NCI-H69 (cell line): ENCODE data around the gene SHMT2.

Source experiments
- DNase-seq: peaks from one replicate; lab custom pipeline; 2025; lab: John Stamatoyannopoulos, UW

Gene SHMT2

DNA sequence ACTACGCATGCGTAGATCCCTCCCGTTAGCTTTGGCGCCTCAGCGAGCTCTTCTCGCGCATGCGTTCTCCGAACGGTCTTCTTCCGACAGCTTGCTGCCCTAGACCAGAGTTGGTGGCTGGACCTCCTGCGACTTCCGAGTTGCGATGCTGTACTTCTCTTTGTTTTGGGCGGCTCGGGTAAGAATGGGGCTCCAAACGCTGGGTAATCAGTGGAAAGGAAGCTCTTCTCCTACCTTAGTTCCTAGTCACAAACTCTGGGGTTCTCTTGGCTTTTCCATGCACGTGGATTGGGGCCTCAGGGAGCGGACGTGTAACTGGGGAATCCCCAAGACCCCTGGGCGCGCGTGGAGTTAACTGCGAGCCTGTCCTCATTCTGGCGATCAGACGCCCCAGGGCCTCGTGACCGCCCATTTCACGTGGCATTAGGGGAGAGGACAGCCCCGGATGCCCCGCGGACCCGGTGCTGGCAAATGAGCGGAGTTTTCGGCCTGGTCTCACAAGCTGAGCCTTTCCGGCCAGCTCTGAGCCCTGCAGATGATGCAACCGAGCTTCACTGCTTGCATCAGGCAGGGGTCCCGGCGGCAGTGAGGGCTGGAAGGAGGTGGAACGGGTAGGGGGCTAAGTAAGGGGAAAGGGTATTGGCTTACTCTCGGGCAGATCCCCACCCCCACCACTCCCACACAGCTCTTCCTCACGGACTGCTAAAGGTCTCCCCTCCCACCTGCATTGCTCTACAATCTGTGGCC, at the start of gene SHMT2:
Gene SHMT2, plus strand, starts transcription at position 78 of the 747 bp plus-strand sequence. Its CDS starts 68 bp downstream, at position 146.
- peak; percentile 98 for DNase-seq

DNA sequence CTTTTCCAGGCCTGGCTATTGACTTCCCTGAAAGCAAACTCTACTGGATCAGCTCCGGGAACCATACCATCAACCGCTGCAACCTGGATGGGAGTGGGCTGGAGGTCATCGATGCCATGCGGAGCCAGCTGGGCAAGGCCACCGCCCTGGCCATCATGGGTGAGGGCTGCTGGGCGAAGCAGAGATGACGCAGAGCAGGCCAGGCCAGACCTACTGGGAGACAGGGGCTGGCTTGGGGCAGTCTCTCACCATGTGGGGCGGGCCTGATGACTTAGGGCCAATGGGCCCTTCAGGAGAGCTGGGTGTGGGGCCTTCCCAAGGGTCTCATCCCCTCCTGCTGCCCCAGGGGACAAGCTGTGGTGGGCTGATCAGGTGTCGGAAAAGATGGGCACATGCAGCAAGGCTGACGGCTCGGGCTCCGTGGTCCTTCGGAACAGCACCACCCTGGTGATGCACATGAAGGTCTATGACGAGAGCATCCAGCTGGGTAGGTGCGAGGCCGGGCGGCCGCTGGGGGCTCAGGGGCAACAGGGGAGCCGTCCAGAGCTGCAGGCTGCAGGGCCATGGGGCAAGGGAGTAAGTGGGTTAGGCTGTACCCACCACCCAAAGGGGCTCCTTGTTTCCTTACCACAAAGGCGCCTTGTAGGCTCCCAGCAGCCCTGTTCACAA, 49.1 kb upstream of the SHMT2 start:
- DNase-seq = no peak

DNA sequence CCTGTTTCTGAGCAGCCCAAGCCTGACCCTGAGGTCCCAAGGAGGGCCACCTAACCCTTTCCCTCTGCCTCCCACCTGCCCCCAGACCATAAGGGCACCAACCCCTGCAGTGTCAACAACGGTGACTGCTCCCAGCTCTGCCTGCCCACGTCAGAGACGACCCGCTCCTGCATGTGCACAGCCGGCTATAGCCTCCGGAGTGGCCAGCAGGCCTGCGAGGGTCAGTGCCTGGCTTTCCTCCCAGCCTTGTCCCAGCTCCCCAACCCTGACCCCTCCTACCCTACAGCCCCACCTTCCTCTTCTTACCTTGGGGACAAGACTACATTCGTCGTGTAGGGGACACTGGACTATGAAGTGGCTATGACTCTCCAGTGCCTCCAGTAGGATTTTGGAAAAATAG, 48.4 kb upstream of the SHMT2 start:
- DNase-seq = no peak

DNA sequence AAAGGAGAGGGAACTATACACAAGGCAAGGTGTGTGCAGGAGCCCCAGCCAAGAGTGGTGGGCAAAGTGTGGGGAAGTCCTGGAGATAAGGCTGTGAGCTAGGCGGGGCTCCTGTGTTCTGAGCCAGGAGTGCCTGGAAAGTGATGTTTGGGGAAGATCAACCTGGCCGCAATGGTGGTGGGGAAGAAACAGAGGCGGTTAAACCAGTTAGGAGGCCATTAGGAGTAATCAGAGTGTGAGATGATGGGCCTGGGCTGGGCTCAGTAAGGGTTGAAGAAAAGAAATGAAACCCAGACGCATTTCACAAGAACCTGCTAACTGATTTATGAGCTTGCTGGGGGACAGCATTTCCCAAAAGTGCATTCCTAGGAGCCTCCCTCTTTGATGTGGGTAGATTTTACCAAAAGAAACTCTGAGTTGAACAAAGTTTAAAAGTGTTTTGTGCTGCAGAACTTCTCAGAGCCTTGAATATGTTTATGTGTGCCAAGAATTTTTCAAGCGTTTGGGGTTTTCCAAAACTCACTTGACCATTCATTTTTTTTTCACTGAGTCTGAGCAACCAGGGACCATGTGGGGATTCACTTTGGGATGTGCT, 47.9 kb upstream of the SHMT2 start:
- no peak for DNase-seq

DNA sequence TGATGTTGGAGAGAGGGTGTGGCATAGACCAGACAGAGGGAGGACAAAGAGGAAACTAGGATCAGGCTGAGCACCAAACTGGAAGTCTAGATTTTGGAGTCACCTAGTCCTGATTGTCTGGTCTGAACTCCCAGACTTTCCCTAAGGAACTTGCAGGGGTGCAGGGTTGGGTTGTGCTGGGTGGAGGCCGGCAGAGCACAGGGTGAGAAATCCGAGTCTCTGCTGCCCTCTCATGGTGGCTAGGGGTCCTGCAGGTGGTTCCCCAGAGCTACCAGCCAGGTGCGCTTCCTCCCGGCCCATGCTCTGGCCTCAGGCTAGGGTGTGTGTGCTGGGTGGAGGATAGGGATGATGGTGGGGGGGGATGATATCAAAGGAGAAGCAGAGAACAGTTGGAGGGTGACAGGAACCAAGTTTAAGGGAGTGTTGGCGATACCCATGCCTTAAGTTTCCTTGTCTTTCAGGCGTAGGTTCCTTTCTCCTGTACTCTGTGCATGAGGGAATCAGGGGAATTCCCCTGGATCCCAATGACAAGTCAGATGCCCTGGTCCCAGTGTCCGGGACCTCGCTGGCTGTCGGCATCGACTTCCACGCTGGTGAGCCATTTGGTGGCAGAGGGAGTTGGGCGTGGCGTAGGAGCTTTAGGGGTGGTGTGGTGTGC, 46.5 kb upstream of the SHMT2 start:
- peak; percentile 87 for DNase-seq

- DNase-seq = no peak
Measured at GRCh38 chr12:57183939-57184725, 45.4 kb upstream of the SHMT2 start.

DNA sequence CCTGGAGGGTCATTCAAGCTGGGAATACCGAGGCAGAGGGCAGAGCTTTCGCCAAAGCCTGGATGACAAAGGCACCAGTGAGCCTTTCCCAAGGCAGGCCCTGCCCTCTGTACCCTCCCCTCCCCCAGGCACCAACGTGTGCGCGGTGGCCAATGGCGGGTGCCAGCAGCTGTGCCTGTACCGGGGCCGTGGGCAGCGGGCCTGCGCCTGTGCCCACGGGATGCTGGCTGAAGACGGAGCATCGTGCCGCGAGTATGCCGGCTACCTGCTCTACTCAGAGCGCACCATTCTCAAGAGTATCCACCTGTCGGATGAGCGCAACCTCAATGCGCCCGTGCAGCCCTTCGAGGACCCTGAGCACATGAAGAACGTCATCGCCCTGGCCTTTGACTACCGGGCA, 44.1 kb upstream of the SHMT2 start:
- DNase-seq = no peak

- DNase-seq = no peak
Measured at GRCh38 chr12:57185906-57186508, 43.5 kb upstream of the SHMT2 start.

DNA sequence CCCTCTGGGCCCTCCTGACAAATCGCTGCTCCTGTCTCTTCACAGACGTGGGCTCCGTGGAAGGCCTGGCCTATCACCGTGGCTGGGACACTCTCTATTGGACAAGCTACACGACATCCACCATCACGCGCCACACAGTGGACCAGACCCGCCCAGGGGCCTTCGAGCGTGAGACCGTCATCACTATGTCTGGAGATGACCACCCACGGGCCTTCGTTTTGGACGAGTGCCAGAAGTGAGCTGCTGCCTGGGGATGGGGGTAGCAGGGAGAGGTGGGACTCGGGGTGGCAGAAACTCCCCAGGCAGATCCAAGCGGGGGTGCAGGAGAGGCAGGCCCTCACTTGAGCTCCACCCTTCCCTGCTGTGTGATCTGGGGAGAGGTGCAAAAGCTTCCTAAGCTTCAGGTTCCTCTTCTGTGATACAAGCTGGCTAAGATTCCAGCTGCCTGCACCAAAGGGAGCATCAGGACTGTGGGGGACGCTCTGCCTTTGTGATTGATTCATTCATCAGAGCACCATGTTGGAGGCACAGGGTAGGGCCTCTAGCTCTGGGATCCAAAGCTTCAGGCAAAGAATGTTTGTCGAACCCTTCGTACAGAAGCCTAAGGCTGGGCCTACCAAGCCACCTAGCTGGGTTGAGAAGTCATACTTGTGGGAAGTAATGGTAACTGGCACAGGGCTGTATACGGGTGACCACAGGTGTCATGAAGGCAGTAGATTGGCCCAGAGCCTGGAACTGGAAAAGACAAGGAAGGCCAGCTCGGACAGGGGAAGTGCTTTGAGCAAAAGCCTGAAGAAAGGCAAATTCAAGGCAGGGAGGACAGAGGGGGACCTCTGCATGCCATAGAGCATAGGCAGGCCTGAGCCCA, 42.1 kb upstream of the SHMT2 start:
- peak; percentile 13 for DNase-seq

DNA sequence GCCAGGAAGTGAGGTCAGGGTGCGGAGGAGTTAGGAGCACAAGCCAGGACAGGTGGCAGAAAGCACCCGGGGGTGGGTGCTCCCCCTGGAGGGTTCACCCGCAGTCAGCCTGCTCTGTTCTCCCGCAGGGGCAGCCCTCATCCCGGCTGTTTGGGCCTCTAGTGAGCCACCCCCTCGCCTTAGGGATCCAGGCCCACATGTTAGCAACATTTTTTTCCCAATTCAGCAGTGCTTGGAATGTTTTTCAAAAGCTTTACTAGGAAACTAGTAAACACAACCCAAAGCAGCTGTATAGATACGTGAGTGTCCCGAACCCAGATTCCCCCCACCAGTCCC, 41.5 kb upstream of the SHMT2 start:
- DNase-seq = no peak

DNA sequence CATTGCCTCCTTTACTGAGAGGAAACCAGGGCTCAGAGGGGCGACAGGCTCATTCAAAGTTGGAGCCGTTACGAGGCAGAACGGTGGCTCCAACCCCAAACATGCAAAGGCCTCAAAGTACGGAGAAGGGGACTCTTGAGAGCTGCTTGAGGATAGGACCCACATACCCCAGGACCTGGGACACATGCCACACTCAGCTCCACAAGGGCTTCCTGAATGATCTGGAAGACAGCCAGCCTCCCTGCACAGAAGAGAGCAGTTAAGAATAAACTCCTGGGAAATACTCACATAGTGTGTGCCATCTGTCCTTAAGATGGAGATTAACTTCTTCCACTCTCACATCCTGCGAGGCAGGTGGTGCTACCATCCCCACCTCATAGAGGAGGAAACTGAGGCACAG, 39.5 kb upstream of the SHMT2 start:
- DNase-seq = peak; percentile 64

GRCh38 chr12:57190821-57191220, 38.7 kb upstream of the SHMT2 start:
- DNase-seq = no peak

DNA sequence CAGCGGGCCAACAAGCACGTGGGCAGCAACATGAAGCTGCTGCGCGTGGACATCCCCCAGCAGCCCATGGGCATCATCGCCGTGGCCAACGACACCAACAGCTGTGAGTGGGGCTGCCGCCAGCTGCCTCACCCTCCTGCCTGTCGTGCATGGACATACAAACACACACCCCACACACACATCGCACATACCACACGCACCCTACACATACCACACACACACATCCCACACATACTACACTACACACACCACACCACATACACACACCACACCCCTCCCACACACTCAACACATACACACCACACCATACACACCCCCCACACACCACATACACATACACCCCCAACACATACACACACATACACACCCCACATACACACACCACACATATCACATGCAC, 38.1 kb upstream of the SHMT2 start:
- no peak for DNase-seq

- DNase-seq = no peak
Measured at GRCh38 chr12:57192920-57193319, 36.6 kb upstream of the SHMT2 start.

DNA sequence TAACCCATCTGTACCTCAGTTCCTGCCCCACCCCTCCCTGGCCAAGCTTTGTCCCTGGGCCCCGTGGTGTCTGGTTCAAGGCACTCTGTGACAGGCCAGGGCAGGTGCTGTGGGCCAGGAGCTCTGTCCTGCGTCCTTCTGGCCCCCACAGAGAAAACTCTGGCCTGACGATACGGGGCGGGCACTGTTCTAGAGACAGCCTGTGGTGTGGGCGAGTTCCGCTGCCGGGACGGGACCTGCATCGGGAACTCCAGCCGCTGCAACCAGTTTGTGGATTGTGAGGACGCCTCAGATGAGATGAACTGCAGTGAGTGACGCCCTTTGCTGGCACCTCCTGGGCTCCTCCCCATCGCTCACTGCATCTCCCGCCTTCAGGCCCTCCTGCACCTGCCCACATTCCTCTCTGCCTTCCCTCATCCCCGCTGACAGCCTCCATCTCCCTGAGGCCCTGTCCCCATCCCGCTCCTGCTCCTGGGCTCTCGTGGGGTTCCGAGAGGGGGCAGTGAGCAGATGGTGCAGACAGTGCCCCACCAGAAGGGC, 35.7 kb upstream of the SHMT2 start:
- DNase-seq = no peak

DNA sequence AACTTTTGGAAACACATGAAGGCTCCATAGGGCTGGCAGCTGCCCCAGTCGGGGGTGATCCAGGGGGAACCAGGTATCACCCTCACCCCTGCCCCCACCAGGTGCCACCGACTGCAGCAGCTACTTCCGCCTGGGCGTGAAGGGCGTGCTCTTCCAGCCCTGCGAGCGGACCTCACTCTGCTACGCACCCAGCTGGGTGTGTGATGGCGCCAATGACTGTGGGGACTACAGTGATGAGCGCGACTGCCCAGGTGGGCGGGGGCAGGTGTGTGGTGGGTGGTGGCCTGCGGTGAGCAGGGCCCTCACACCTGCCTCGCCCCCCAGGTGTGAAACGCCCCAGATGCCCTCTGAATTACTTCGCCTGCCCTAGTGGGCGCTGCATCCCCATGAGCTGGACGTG, 35.3 kb upstream of the SHMT2 start:
- peak; percentile 16 for DNase-seq

DNA sequence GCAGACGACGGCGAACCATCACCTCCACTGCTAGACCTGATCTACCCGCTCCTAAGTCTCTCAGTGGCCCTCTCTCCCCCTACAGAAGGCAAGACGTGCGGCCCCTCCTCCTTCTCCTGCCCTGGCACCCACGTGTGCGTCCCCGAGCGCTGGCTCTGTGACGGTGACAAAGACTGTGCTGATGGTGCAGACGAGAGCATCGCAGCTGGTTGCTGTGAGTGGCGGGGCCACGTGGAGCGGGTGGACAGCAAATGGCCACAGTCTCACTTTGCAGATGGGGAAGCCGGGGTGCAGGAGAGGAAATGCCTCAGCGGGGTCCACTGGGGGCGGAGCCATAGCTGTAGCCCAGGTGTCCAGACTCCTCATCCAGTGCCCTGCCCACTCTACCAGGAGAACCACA, 34.3 kb upstream of the SHMT2 start:
- DNase-seq = no peak

DNA sequence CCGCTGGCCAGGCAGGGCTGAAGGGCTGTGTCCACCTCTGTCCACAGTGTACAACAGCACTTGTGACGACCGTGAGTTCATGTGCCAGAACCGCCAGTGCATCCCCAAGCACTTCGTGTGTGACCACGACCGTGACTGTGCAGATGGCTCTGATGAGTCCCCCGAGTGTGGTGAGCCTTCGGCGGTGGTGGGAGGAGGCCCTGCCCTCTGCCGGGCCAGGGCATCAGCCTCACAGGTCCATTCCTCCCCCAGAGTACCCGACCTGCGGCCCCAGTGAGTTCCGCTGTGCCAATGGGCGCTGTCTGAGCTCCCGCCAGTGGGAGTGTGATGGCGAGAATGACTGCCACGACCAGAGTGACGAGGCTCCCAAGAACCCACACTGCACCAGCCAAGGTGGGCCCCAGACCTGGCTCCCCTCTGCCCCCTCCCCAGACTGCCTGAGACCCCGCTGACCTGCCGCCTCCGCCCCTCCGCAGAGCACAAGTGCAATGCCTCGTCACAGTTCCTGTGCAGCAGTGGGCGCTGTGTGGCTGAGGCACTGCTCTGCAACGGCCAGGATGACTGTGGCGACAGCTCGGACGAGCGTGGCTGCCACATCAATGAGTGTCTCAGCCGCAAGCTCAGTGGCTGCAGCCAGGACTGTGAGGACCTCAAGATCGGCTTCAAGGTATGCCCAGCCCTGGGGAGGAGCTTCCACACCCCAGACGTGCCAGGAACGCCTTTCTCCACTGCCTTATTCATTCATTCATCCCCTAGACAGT, 33.7 kb upstream of the SHMT2 start:
- DNase-seq = no peak

GRCh38 chr12:57196439-57196838, 33.1 kb upstream of the SHMT2 start:
- DNase-seq = peak; percentile 42

- no peak for DNase-seq
Measured at GRCh38 chr12:57196956-57197355, 32.6 kb upstream of the SHMT2 start.
